ENCODE measurements around the gene PAX8. TPM values are rescaled to one million over a fixed set of nuclear protein-coding genes. Genes with fewer than 3 reads are reported as not detected.
"Not testable (repeated sequence)": the region's sequence is repeated elsewhere in the genome, so short reads cannot be mapped to it uniquely, and the experiment has no call there.

The PAX8 gene
- total RNA-seq, 2 experiments from 2014 or later, result 0.36 to 0.52 TPM

GRCh38 chr2:113320106-113320505 is 41.4 kb upstream of the PAX8 start:
- H3K36me3 ChIP-seq (ENCODE audit: insufficient read depth, low read length); CTCF ChIA-PET; ATAC-seq (ENCODE audit: poor library complexity); H3K9me3 Mint-ChIP-seq; H3K36me3 Mint-ChIP-seq (ENCODE audit: low read depth); intact Hi-C loops (cut with DNase I, micrococcal nuclease); H3K4me3 Mint-ChIP-seq; H3K9me3 ChIP-seq (ENCODE audit: control insufficient read depth in 1 of 2, insufficient read depth in 1 of 2, low read length in 2 of 2); H3K4me3 ChIP-seq (ENCODE audit: low read length); H3K27ac ChIP-seq (ENCODE audit: low read depth in 1 of 2, low read length in 2 of 2); H3K27me3 ChIP-seq (ENCODE audit: control insufficient read depth in 1 of 2, insufficient read depth in 2 of 2, low read length in 2 of 2); H3K27me3 Mint-ChIP-seq; POLR2A ChIA-PET; H3K4me1 ChIP-seq (ENCODE audit: insufficient read depth, low read length); DNase-seq; H3K4me1 Mint-ChIP-seq (ENCODE audit: low read depth); H3K27ac Mint-ChIP-seq: not testable (repeated sequence)

- CTCF ChIA-PET; H3K27ac Mint-ChIP-seq; intact Hi-C loops (cut with DNase I, micrococcal nuclease); H3K27ac ChIP-seq (ENCODE audit: low read depth in 1 of 2, low read length in 2 of 2); H3K4me3 Mint-ChIP-seq; H3K9me3 Mint-ChIP-seq; DNase-seq; H3K36me3 ChIP-seq (ENCODE audit: insufficient read depth, low read length); H3K4me1 ChIP-seq (ENCODE audit: insufficient read depth, low read length); ATAC-seq (ENCODE audit: poor library complexity); H3K4me3 ChIP-seq (ENCODE audit: low read length); H3K27me3 Mint-ChIP-seq; POLR2A ChIA-PET; H3K9me3 ChIP-seq (ENCODE audit: control insufficient read depth in 1 of 2, insufficient read depth in 1 of 2, low read length in 2 of 2); H3K4me1 Mint-ChIP-seq (ENCODE audit: low read depth); H3K27me3 ChIP-seq (ENCODE audit: control insufficient read depth in 1 of 2, insufficient read depth in 2 of 2, low read length in 2 of 2); H3K36me3 Mint-ChIP-seq (ENCODE audit: low read depth): not testable (repeated sequence)
Observed at GRCh38 chr2:113318941-113319340, 40.2 kb upstream of the PAX8 start.

GRCh38 chr2:113316085-113316484 is 37.4 kb upstream of the PAX8 start:
- ATAC-seq (ENCODE audit: poor library complexity) (no peak), DNase-seq (no peak)
- Histone ChIP-seq H3K27ac (ENCODE audit: low read depth in 1 of 2, low read length in 2 of 2) (no peak overlapping the region), H3K4me3 (ENCODE audit: low read length) (no peak overlapping the region), H3K9me3 (ENCODE audit: control insufficient read depth in 1 of 2, insufficient read depth in 1 of 2, low read length in 2 of 2) (no peaks in the 10 kb centered on the region), H3K4me1 (ENCODE audit: insufficient read depth, low read length) (no peaks in the 10 kb centered on the region), H3K27me3 (ENCODE audit: control insufficient read depth in 1 of 2, insufficient read depth in 2 of 2, low read length in 2 of 2) (no peaks in the 10 kb centered on the region), H3K36me3 (ENCODE audit: insufficient read depth, low read length) (no peaks in the 10 kb centered on the region)
- peaks cover 3% of the 10 kb centered on the region for H3K4me1 Mint-ChIP-seq (ENCODE audit: low read depth)
- H3K27me3 Mint-ChIP-seq, result peaks cover 4% of the 10 kb centered on the region
- intact Hi-C loops (cut with DNase I, micrococcal nuclease), result no loop called here
- H3K36me3 Mint-ChIP-seq (ENCODE audit: low read depth), result no peaks in the 10 kb centered on the region
- no peaks in the 10 kb centered on the region for H3K9me3 Mint-ChIP-seq
- no peak for TF ChIP-seq CTCF (IDR thresholded peaks at IDR 0.05)
- CTCF ChIA-PET, result no interaction called here
- no peak overlapping the region for H3K4me3 Mint-ChIP-seq
- POLR2A ChIA-PET, result no interaction called here
- H3K27ac Mint-ChIP-seq, result no peak overlapping the region

DNA sequence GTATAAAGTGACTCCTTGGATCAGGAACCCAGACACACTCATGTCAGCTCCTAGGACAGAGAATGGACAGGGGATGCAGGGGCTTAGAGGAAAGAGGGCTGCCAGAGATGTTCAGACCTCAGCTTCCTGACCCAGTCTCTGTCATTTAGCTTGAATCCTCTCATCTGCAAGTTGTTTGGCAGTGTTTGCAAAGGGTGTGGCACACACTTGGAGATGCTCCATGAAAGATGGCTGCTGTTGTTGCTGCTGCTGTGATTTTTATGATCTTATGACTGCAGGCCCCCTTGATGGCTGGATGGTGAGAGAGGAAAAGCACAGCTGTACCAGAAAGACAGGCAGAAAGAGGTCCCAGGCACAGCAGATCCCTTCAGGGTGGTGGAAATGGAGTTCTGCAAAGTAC is 35.9 kb upstream of the PAX8 start:
- H3K4me1 Mint-ChIP-seq (ENCODE audit: low read depth); H3K36me3 ChIP-seq (ENCODE audit: insufficient read depth, low read length); DNase-seq; H3K4me3 Mint-ChIP-seq; H3K27me3 ChIP-seq (ENCODE audit: control insufficient read depth in 1 of 2, insufficient read depth in 2 of 2, low read length in 2 of 2); H3K27ac Mint-ChIP-seq; POLR2A ChIA-PET; H3K36me3 Mint-ChIP-seq (ENCODE audit: low read depth); ATAC-seq (ENCODE audit: poor library complexity); H3K27me3 Mint-ChIP-seq; H3K9me3 Mint-ChIP-seq; CTCF ChIA-PET; H3K27ac ChIP-seq (ENCODE audit: low read depth in 1 of 2, low read length in 2 of 2); H3K9me3 ChIP-seq (ENCODE audit: control insufficient read depth in 1 of 2, insufficient read depth in 1 of 2, low read length in 2 of 2); H3K4me1 ChIP-seq (ENCODE audit: insufficient read depth, low read length); intact Hi-C loops (cut with DNase I, micrococcal nuclease); H3K4me3 ChIP-seq (ENCODE audit: low read length): not testable (repeated sequence)

GRCh38 chr2:113314176-113314575 is 35.5 kb upstream of the PAX8 start:
- intact Hi-C loops (cut with DNase I, micrococcal nuclease); H3K36me3 ChIP-seq (ENCODE audit: insufficient read depth, low read length); H3K36me3 Mint-ChIP-seq (ENCODE audit: low read depth); H3K4me1 Mint-ChIP-seq (ENCODE audit: low read depth); H3K27ac Mint-ChIP-seq; H3K4me3 ChIP-seq (ENCODE audit: low read length); CTCF ChIA-PET; H3K27ac ChIP-seq (ENCODE audit: low read depth in 1 of 2, low read length in 2 of 2); H3K4me3 Mint-ChIP-seq; ATAC-seq (ENCODE audit: poor library complexity); H3K27me3 Mint-ChIP-seq; POLR2A ChIA-PET; H3K9me3 ChIP-seq (ENCODE audit: control insufficient read depth in 1 of 2, insufficient read depth in 1 of 2, low read length in 2 of 2); H3K9me3 Mint-ChIP-seq; H3K4me1 ChIP-seq (ENCODE audit: insufficient read depth, low read length); H3K27me3 ChIP-seq (ENCODE audit: control insufficient read depth in 1 of 2, insufficient read depth in 2 of 2, low read length in 2 of 2); DNase-seq: not testable (repeated sequence)

GRCh38 chr2:113311781-113312180 is 33.1 kb upstream of the PAX8 start:
- H3K4me3 Mint-ChIP-seq; intact Hi-C loops (cut with DNase I, micrococcal nuclease); CTCF ChIA-PET; H3K4me1 Mint-ChIP-seq (ENCODE audit: low read depth); H3K27me3 ChIP-seq (ENCODE audit: control insufficient read depth in 1 of 2, insufficient read depth in 2 of 2, low read length in 2 of 2); DNase-seq; H3K27me3 Mint-ChIP-seq; H3K27ac Mint-ChIP-seq; H3K27ac ChIP-seq (ENCODE audit: low read depth in 1 of 2, low read length in 2 of 2); H3K9me3 ChIP-seq (ENCODE audit: control insufficient read depth in 1 of 2, insufficient read depth in 1 of 2, low read length in 2 of 2); H3K9me3 Mint-ChIP-seq; H3K36me3 ChIP-seq (ENCODE audit: insufficient read depth, low read length); ATAC-seq (ENCODE audit: poor library complexity); H3K4me3 ChIP-seq (ENCODE audit: low read length); POLR2A ChIA-PET; H3K36me3 Mint-ChIP-seq (ENCODE audit: low read depth); H3K4me1 ChIP-seq (ENCODE audit: insufficient read depth, low read length): not testable (repeated sequence)

- POLR2A ChIA-PET; H3K27me3 Mint-ChIP-seq; H3K27ac ChIP-seq (ENCODE audit: low read depth in 1 of 2, low read length in 2 of 2); H3K27ac Mint-ChIP-seq; CTCF ChIA-PET; DNase-seq; H3K4me3 Mint-ChIP-seq; H3K36me3 ChIP-seq (ENCODE audit: insufficient read depth, low read length); H3K27me3 ChIP-seq (ENCODE audit: control insufficient read depth in 1 of 2, insufficient read depth in 2 of 2, low read length in 2 of 2); H3K4me1 Mint-ChIP-seq (ENCODE audit: low read depth); intact Hi-C loops (cut with DNase I, micrococcal nuclease); H3K4me3 ChIP-seq (ENCODE audit: low read length); H3K36me3 Mint-ChIP-seq (ENCODE audit: low read depth); H3K4me1 ChIP-seq (ENCODE audit: insufficient read depth, low read length); H3K9me3 ChIP-seq (ENCODE audit: control insufficient read depth in 1 of 2, insufficient read depth in 1 of 2, low read length in 2 of 2); ATAC-seq (ENCODE audit: poor library complexity); H3K9me3 Mint-ChIP-seq: not testable (repeated sequence)
Observed at GRCh38 chr2:113311191-113311590, 32.5 kb upstream of the PAX8 start.
